K562 treated with DMSO at 1 percent for 24 hours (cell line): ENCODE data around the gene IDNK. TPM values are rescaled to one million over a fixed set of nuclear protein-coding genes. Genes with fewer than 3 reads are reported as not detected.

Experiments
- total RNA-seq: library from RNA; unstranded; fragments of 300-600 nt; gene quantifications from 2 replicates; pipeline ENCODE4 v1.2.3, GENCODE V29; 2022; ENCODE audit warnings: low read depth; ENCODE audit not compliant: insufficient read depth

The IDNK gene
- total RNA-seq: 1.1 TPM in 1 of 2 replicates, not detected in the other

GRCh38 chr9:83622939-83623678 is at the start of gene IDNK:
IDNK (plus strand) TSS chr9:83623143; CDS start chr9:83623172, 29 bp downstream.

Other genes starting within 250 kb of the IDNK start
- 0.13 and 0.15 TPM in 2 replicates for gene FRMD3, start 84.7 kb upstream of the IDNK start, total RNA-seq
- 43.1 and 43.3 TPM in 2 replicates for gene UBQLN1, start 84.8 kb downstream of the IDNK start, total RNA-seq
- gene GKAP1, start 194.6 kb downstream of the IDNK start, total RNA-seq: 5.9 and 6.3 TPM in 2 replicates